Glutamatergic neuron (in vitro differentiated cells): ENCODE measurements around the gene RNU1-1. TPM values are rescaled to one million over a fixed set of nuclear protein-coding genes. Genes with fewer than 3 reads are reported as not detected.
"Not testable (repeated sequence)": the region's sequence is repeated elsewhere in the genome, so short reads cannot be mapped to it uniquely, and the experiment has no call there.

ENCODE experiments used
- DNase-seq: peaks from one replicate; pipeline ENCODE4 v3.0.0; 2022
- H3K27ac Mint-ChIP-seq: one replicate; pipeline ENCODE4 v1.8.0; 2020; ENCODE audit warnings: mild to moderate bottlenecking, mixed read lengths, inconsistent platforms; ENCODE audit not compliant: unreplicated experiment
- H3K27me3 Mint-ChIP-seq: one replicate; pipeline ENCODE4 v1.8.0; 2020; ENCODE audit warnings: mild to moderate bottlenecking, moderate library complexity, mixed read lengths, inconsistent platforms; ENCODE audit not compliant: unreplicated experiment
- H3K36me3 Mint-ChIP-seq: one replicate; pipeline ENCODE4 v1.8.0; 2020; ENCODE audit warnings: mild to moderate bottlenecking, mixed read lengths, inconsistent platforms; ENCODE audit not compliant: unreplicated experiment
- H3K4me1 Mint-ChIP-seq: one replicate; pipeline ENCODE4 v1.8.0; 2020; ENCODE audit warnings: mild to moderate bottlenecking, low read depth, mixed read lengths, inconsistent platforms; ENCODE audit not compliant: unreplicated experiment
- H3K4me3 Mint-ChIP-seq: one replicate; pipeline ENCODE4 v1.8.0; 2020; ENCODE audit warnings: mild to moderate bottlenecking, mixed read lengths, inconsistent platforms; ENCODE audit not compliant: unreplicated experiment
- H3K9me3 Mint-ChIP-seq: one replicate; pipeline ENCODE4 v1.8.0; 2020; ENCODE audit warnings: mild to moderate bottlenecking, moderate library complexity, mixed read lengths, inconsistent platforms; ENCODE audit not compliant: unreplicated experiment
- CTCF ChIP-seq: fragments of 200-600 bp; sonication (generic); IDR thresholded peaks from one replicate; pipeline ENCODE4 v1.5.0; 2021; ENCODE audit not compliant: partially characterized antibody, unreplicated experiment
- total RNA-seq: library from RNA; stranded (reverse); fragmentation: NEBNext Ultra II Directional; extraction: Animal tissue kit (Norgen Biotek cat#: 25700); gene quantifications from one replicate; pipeline ENCODE4 v1.2.1, GENCODE V29; 2021; ENCODE audit not compliant: unreplicated experiment

The RNU1-1 gene
- total RNA-seq, 1 donor from 2014 or later, result 3,598 TPM

GRCh38 chr1:16492937-16493336 lies 21.1 kb downstream of the RNU1-1 start:
- H3K4me1 Mint-ChIP-seq, H3K27me3 Mint-ChIP-seq, H3K27ac Mint-ChIP-seq, H3K9me3 Mint-ChIP-seq, H3K36me3 Mint-ChIP-seq, DNase-seq: not testable (repeated sequence)
- H3K4me3 Mint-ChIP-seq, result peak overlapping the region; percentile 39

- no peak for DNase-seq
- H3K4me3 Mint-ChIP-seq, result no peak overlapping the region
Observed at GRCh38 chr1:16491056-16491675, 22.9 kb downstream of the RNU1-1 start.

GRCh38 chr1:16489195-16489880 lies 24.7 kb downstream of the RNU1-1 start:
- not testable (repeated sequence) for H3K4me1 Mint-ChIP-seq, H3K36me3 Mint-ChIP-seq, H3K9me3 Mint-ChIP-seq, H3K4me3 Mint-ChIP-seq, H3K27me3 Mint-ChIP-seq, DNase-seq, H3K27ac Mint-ChIP-seq

More at GRCh38 chr1:16491056-16491675, 22.9 kb downstream of the RNU1-1 start:
- Mint-ChIP-seq H3K27me3 (no peaks in the 10 kb centered on the region), H3K4me1 (peaks cover 3% of the 10 kb centered on the region), H3K36me3 (no peaks in the 10 kb centered on the region), H3K9me3 (no peaks in the 10 kb centered on the region), H3K27ac (no peak overlapping the region)
- TF ChIP-seq CTCF, result no peak

- H3K9me3 Mint-ChIP-seq, H3K27me3 Mint-ChIP-seq, H3K36me3 Mint-ChIP-seq, H3K4me1 Mint-ChIP-seq, H3K4me3 Mint-ChIP-seq, DNase-seq, H3K27ac Mint-ChIP-seq: not testable (repeated sequence)
Observed at GRCh38 chr1:16487011-16487410, 27.1 kb downstream of the RNU1-1 start.

- not testable (repeated sequence) for H3K27ac Mint-ChIP-seq, H3K9me3 Mint-ChIP-seq, DNase-seq, H3K36me3 Mint-ChIP-seq, H3K4me3 Mint-ChIP-seq, H3K27me3 Mint-ChIP-seq, H3K4me1 Mint-ChIP-seq
Observed at GRCh38 chr1:16486316-16486715, 27.8 kb downstream of the RNU1-1 start.

GRCh38 chr1:16484931-16485330 lies 29.2 kb downstream of the RNU1-1 start:
- DNase-seq, result no peak
- Mint-ChIP-seq H3K36me3 (no peaks in the 10 kb centered on the region), H3K27me3 (no peaks in the 10 kb centered on the region), H3K4me3 (no peak overlapping the region), H3K27ac (no peak overlapping the region), H3K9me3 (peaks cover 1% of the 10 kb centered on the region), H3K4me1 (no peaks in the 10 kb centered on the region)
- no peak for TF ChIP-seq CTCF

GRCh38 chr1:16484501-16484835 lies 29.6 kb downstream of the RNU1-1 start:
- H3K4me1 Mint-ChIP-seq, result no peaks in the 10 kb centered on the region

GRCh38 chr1:16483639-16484500 lies 30.2 kb downstream of the RNU1-1 start:
- not testable (repeated sequence) for H3K4me1 Mint-ChIP-seq, H3K36me3 Mint-ChIP-seq, DNase-seq, H3K27ac Mint-ChIP-seq, H3K27me3 Mint-ChIP-seq, H3K4me3 Mint-ChIP-seq, H3K9me3 Mint-ChIP-seq

More at GRCh38 chr1:16484501-16484835, 29.6 kb downstream of the RNU1-1 start:
- no peaks in the 10 kb centered on the region for H3K36me3 Mint-ChIP-seq
- no peak for TF ChIP-seq CTCF
- DNase-seq, result no peak
- peaks cover 1% of the 10 kb centered on the region for H3K9me3 Mint-ChIP-seq
- H3K4me3 Mint-ChIP-seq, result no peak overlapping the region
- H3K27ac Mint-ChIP-seq, result no peak overlapping the region
- H3K27me3 Mint-ChIP-seq, result no peaks in the 10 kb centered on the region

- not testable (repeated sequence) for H3K27ac Mint-ChIP-seq, H3K4me1 Mint-ChIP-seq, H3K36me3 Mint-ChIP-seq, H3K9me3 Mint-ChIP-seq, H3K4me3 Mint-ChIP-seq, DNase-seq, H3K27me3 Mint-ChIP-seq
Observed at GRCh38 chr1:16483146-16483545, 30.9 kb downstream of the RNU1-1 start.
